GM21526 (cell line): ENCODE results near the gene SPX.
A peak's percentile ranks its signal among the peaks of the same experiment; 100 is the strongest.

Experiments
- ATAC-seq: cut with Tn5 transposase; IDR thresholded peaks from one replicate; pipeline ENCODE4 v1.9.1; 2021; ENCODE audit warnings: moderate library complexity; ENCODE audit not compliant: unreplicated experiment, low FRiP score

SPX gene, protein sequence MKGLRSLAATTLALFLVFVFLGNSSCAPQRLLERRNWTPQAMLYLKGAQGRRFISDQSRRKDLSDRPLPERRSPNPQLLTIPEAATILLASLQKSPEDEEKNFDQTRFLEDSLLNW

GRCh38 chr12:21526053-21526452 is at the start of gene SPX:
TSS of gene SPX (plus strand) at chr12:21526296. CDS start at chr12:21526473, 177 bp downstream.
- ATAC-seq: no peak

- no peak for ATAC-seq
These were observed 49.1 kb upstream of the SPX start for GRCh38 chr12:21476949-21477348.

DNA sequence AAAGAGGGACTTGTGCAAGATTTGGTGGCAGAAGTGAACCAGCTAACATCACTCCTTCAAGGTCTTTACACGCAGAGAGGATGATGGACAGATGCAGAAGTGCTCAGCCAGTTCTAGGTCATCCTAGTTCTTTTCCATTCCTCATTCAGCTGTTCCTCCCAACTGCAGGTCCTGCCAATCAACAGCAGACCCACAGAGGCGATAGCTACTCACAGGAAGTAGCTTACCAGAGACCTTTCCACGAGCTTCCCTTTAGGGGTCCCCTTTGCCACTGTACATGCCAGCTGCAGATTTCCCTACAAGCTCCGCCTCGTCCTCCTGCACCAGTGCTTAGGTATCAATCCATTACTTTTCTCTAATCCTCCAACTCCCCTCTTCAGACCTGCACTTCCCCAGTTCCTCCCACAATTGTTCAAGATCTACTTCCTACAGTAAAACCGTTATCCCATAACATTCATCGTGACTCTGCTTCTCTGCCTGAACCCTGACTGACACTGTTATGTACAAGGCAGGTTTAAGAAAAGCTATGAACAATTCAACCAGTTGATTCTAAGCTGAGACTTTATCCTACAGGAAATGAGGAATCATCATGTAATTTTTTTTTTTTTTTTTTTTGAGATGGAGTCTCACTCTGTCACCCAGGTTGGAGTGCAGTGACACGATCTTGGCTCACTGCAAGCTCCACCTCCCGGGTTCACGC is 47.2 kb upstream of the SPX start:
- no peak for ATAC-seq

DNA sequence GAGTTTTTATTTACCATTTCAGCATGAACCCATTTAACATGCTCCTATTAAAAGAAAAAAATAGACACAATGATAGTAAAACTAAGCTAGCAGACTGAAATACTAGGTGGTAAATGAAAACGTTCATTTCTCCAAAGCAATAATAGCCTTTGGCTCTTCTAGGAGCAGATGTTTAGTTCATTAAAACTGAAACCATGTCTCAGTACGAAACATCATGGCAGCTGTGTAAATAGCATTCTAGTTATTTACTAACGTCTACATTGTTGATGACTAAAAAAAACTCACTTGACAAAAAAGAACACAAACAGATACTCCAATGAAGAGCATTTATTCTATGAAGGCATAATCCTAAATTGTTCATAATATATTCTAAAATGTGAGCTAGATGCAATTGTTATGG is 42.6 kb upstream of the SPX start:
- no peak for ATAC-seq

DNA sequence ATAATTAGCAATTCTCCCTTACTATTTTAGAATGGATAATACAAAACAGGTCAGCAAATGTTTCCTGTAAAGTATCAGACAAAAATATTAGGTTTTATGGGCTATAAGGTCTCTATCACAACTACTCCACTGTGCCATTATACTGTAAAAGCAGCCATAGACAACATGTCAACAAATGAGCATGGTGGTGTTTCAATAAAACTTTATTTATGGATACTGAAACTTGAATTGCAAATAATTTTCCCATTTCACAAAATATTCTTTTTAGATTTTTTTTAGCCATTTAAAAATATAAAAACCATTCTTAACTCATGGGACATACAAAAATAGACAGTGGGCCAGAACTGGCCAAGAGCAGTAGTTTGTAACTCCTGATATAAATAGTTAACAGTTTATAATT is 40.1 kb upstream of the SPX start:
- ATAC-seq: no peak

GRCh38 chr12:21499765-21500164 is 26.3 kb upstream of the SPX start:
- ATAC-seq: no peak

DNA sequence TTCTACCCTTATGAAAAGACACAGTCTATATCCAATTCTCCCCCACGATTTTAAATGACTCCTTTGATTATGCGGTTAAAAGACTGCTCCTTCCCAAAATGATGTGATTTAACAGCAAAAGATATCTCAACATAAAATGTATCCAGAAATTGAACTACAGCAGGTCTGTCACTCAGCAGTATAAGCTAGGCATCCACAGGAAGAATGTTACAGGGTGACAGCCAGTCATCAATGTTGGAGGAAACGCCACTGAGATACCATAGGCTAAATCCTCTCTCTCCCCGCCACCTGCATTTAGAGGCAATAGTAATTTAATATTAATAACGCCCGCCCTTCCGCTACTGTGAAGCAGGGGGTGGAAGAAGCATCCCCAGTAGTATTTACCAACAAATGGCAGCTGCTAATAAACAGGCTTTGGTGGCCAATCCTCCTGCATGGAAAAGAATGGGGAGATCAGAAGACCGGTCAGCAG is 25.3 kb upstream of the SPX start:
- no peak for ATAC-seq

DNA sequence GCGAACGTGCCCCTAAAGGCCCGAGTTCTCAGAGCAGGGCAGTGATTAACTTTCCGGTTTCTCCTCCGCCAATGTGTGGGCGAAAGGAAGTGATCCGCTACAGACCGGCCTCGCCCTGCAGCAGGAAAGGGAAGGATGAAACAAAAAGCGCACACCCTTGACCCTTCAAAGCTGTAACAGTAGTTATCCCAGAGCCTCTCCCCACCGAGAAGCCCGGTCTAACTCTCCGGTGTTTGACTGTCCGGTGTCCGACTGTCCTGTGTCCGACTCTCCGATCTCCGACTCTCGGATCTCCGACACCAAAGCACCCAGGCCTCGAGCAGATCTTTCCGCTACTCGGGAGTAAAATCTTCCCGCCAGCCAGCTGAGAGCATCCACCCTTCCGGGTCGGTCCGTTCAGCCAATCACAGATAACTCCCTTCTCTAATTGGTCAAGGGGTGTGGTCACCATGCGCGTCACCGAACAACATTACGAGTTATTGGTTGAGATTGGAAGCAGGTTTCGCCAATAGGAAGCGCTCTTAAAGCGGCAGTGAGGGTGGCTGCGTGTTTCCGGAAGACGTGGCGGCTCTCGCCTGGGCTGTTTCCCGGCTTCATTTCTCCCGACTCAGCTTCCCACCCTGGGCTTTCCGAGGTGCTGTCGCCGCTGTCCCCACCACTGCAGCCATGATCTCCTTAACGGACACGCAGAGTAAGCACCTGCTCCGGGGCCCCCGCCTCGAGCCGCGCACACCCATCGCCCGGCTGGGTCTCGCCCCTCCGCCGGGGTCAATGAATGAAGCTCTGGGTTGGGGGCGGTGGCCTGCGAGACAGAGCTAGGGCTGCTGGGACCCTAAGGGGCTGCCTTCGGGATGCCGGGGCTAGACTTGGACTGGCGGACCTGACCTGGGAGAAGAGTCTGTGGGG is 24.6 kb upstream of the SPX start, which contains the start of the genes GOLT1B and RECQL:
GOLT1B (plus strand) TSS at position 532 of the 906 bp plus-strand sequence; CDS start at position 667, 135 bp downstream.
RECQL (minus strand) TSS at position 378 of the 906 bp plus-strand sequence. CDS start 2,065 bp downstream, outside the sequence.
- ATAC-seq: peak; percentile 98

DNA sequence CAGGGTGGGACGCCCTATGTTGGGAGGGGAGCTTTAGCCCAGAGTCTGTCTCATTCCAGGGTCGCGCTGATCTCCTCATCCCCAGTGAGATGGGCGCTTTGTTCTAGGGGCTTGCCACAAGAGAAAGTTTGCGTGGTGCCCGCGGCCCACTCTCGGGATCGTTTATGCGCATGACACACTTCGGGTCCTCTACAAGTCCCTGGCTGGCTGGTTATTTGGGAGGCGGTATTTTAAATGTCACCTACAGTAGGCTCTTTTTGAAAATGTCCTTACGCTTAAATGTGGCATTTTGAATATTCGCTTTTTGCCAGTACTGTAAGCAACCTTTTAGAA is 24.0 kb upstream of the SPX start:
- peak; percentile 4 for ATAC-seq

DNA sequence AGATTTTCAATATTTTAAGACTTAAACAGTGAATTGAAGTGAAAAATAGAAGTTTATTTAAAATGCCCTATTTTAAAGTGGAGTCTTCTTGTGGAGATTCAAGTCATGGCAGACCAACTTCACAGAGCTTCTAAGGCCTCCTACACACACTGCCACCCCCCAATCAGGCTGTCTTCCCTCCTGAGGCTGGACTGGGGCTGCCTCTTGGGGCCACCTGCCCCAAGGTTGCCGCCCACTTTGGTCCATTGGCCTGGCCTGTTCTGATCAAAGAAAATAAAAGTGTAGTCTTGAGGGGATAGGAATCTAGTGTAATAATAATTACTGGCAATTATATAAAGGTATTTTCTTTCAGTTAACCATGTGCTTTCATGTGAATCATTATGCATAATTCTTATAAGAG is 23.2 kb upstream of the SPX start:
- ATAC-seq: no peak

DNA sequence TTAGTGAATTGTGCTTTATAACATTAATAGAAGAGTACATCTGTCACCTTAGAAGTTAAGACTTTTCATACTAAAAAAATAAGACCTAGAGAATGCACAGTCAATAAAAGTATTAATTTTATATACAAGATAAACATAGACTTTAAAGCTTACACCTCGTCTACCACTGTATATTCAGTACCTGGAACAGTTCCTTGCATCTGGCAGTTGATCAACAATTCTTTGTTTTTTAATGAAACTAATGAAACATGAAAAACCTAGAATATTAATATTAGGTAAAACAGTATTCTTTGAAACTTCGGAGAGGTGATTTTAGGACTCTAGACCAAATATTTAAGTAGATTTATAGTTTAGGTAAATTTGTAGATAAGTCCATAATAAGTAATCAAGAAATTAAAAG is 20.2 kb upstream of the SPX start:
- ATAC-seq: no peak

DNA sequence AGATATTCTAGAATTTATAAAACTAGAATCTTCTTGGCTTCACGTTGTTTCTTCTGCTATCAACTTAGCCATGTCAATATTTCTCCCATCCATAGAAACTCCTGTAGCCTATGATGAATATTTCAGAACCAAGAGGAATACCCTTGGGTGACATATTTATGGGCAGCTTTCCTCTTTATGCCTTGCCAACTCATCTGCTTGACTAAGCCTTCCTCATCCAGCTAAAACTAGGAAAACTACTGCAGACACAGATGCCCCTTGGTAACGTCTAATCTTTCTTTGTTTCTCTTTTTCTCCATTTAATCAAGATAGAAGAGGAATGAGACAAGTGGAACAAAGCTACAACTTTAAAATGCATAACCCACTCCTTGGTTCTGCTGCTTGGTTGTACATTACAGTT is 18.2 kb upstream of the SPX start:
- ATAC-seq: no peak

DNA sequence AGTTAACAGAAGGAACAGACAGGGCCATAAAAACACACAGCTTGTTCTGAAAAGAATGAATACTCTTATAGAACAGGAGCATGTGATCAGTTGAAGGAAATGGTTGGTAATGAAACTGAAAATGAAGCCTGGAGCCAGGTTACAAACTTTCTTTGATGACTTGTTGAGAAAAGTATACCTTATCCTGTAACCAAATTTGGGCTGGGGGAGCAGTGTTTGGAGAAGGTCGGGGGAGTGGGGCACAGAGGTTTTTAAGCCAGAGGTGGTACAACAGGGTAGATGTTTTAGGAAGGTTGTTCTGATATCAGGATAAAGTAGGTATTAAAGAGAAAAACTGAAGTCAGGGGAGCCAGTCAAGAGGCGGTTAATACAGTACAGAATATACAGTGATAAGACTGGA is 16.3 kb upstream of the SPX start:
- peak; percentile 93 for ATAC-seq

DNA sequence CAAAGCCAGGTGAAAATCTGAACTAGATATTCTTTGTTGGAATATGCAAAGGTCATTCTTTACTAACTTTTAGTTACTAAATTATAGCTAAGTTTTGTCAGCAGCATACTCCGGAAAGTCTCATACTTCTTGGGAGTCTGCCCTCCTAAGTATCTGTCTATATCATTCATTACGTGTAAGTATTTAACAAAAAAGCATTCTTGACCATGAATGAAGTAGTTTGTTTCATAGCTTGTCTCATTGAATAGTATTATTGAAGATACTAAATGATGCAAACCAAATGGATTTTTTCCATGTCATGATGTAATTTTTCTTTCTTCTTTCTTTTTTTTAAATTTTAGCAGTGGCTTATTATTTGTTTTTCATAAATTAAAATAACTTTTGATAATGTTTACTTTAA is 9.8 kb upstream of the SPX start:
- ATAC-seq: no peak

DNA sequence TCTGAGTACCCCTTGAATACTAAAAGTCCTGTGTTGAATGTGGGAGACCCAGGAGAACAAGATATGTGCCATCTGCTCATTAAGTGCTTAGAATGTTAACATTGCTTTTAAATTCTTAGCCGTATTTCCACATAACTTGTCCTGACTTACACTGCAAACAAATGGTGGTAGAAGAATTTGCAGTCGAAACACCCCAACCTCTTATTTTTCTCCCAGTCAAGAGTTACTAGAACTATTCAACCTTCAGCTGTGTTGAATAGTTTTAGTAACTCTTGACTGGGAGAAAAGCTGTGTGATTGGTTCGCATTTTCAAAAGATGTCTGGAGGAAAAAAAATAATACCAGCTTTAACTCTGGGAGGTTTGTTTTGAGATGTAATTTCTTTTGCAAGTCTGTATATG is 7.6 kb upstream of the SPX start:
- ATAC-seq: no peak

DNA sequence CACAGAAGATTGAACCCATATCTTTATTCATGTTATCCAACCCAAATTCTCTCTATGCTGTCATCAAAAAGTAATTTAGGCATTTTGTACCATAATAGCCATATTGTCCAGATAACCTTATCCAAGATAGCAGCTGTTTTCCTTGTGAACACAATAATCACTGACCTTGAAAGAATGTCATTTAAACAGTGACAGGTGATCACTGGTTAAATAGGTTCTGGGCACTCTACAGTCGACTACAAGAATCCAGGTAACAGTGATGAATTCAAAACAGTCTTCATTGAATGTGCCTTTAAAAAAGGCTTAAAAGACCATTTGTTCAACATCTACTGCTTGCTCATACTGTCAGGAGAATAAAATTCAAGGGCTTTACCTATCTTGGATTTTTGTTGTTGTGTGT is 4.6 kb upstream of the SPX start:
- no peak for ATAC-seq

DNA sequence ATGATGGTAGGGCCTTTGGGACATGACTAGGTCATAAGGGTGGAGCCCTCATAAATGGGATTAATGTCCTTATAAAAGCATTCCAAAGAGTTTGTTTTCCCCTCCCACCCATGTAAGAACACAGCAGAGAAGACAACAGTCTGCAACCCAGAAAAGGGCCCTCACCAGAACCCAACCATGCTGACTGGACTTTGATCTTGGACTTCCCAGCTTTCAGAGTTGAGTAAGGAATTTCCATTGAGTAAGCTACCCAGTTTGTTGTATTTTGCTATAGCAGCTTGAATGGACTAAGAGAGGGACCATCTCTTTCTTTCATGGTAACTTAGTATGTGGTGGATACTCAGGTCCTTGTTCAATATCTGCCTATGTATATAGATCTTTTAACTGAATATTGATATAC is 2.9 kb upstream of the SPX start:
- ATAC-seq: no peak

- no peak for ATAC-seq
These were observed 737 bp downstream of the SPX start for GRCh38 chr12:21526721-21527345.

GRCh38 chr12:21527451-21528180 is 1.5 kb downstream of the SPX start:
- peak; percentile 90 for ATAC-seq

- no peak for ATAC-seq
These were observed 2.9 kb downstream of the SPX start for GRCh38 chr12:21528953-21529352.
